SK-N-SH (cell line): ENCODE data around the gene SLC26A1. TPM values are rescaled to one million over a fixed set of nuclear protein-coding genes. Genes with fewer than 3 reads are reported as not detected.

ENCODE experiments used
- CTCF ChIA-PET: fragments of 300-600, 350-600 bp; formaldehyde crosslinking; extraction: SDS; loops from one replicate; lab custom pipeline; 2021; lab: Yijun Ruan, JAX
- POLR2A ChIA-PET: fragments of 350-600 bp; sonication (Branson Sonifier 250); formaldehyde crosslinking; extraction: SDS; loops from one replicate; lab custom pipeline; 2020; ENCODE audit warnings: antibody characterized with exemption, inconsistent platforms; lab: Yijun Ruan, JAX
- DNase-seq: peaks from one replicate; pipeline ENCODE4 v3.0.0; 2012
- H2AFZ ChIP-seq: fragments of 200-600 bp; sonication (generic); 2 replicates; pipeline ENCODE4 v1.8.1; 2016; ENCODE audit warnings: antibody characterized with exemption, mild to moderate bottlenecking, low read depth
- H3F3A ChIP-seq: fragments of 200-600 bp; sonication (generic); replicated peaks from 2 replicates; pipeline ENCODE3; 2016; ENCODE audit warnings: antibody characterized with exemption, mild to moderate bottlenecking; ENCODE audit not compliant: insufficient read depth
- H3K27ac ChIP-seq, 2 experiments: fragments of 200-500 bp in 1 of 2; fragments of 200-600 bp in 1 of 2; sonication (Bioruptor generic) in 1 of 2; sonication (generic), shearing (Covaris generic) in 1 of 2; 2 replicates each; pipeline versions ENCODE4 v1.5.1 to v1.6.1; 2014 to 2016; ENCODE audit warnings: low read depth in 2 of 2, inconsistent platforms in 1 of 2, low read length in 1 of 2, mild to moderate bottlenecking in 1 of 2, mixed read lengths in 1 of 2
- H3K27me3 ChIP-seq: fragments of 200-600 bp; sonication (generic), shearing (Covaris generic); 2 replicates; pipeline ENCODE4 v1.6.1; 2016; ENCODE audit warnings: mixed run types; ENCODE audit not compliant: insufficient read depth
- H3K36me3 ChIP-seq, 2 experiments: fragments of 200-500 bp in 1 of 2; fragments of 200-600 bp in 1 of 2; sonication (Bioruptor generic) in 1 of 2; sonication (generic) in 1 of 2; replicated peaks in 1 of 2; 2 replicates each; pipeline versions ENCODE3 to v1.5.1; 2014 to 2016; ENCODE audit warnings: low read length in 1 of 2, mild to moderate bottlenecking in 1 of 2; ENCODE audit not compliant: insufficient read depth in 2 of 2, control insufficient read depth in 1 of 2
- H3K4me1 ChIP-seq, 2 experiments: fragments of 200-500 bp in 1 of 2; fragments of 200-600 bp in 1 of 2; sonication (Bioruptor generic) in 1 of 2; sonication (generic), shearing (Covaris generic) in 1 of 2; 2 replicates each; pipeline versions ENCODE4 v1.5.1 to v1.6.1; 2014 to 2016; ENCODE audit warnings: low read depth in 1 of 2, low read length in 1 of 2, mixed run types in 1 of 2; ENCODE audit not compliant: insufficient read depth in 2 of 2, control insufficient read depth in 1 of 2
- H3K4me2 ChIP-seq: fragments of 200-600 bp; sonication (generic), shearing (Covaris generic); 2 replicates; pipeline ENCODE4 v1.6.1; 2017; ENCODE audit warnings: mixed run types
- H3K4me3 ChIP-seq, 2 experiments: fragments of 200-500 bp in 1 of 2; fragments of 200-600 bp in 1 of 2; sonication (Bioruptor generic) in 1 of 2; sonication (generic), shearing (Covaris generic) in 1 of 2; 2 replicates each; pipeline versions ENCODE4 v1.5.1 to v1.8.1; 2014 to 2016; ENCODE audit warnings: low read depth in 2 of 2, inconsistent platforms in 1 of 2, low read length in 1 of 2, mild to moderate bottlenecking in 1 of 2, mixed read lengths in 1 of 2, moderate library complexity in 1 of 2
- H3K79me2 ChIP-seq: fragments of 200-600 bp; sonication (generic); 2 replicates; pipeline ENCODE4 v1.8.1; 2017; ENCODE audit warnings: mild to moderate bottlenecking; ENCODE audit not compliant: insufficient read depth
- H3K9ac ChIP-seq: fragments of 200-600 bp; sonication (generic); 2 replicates; pipeline ENCODE4 v1.6.1; 2017; ENCODE audit warnings: mixed run types
- H3K9me2 ChIP-seq: fragments of 200-600 bp; sonication (generic); 2 replicates; pipeline ENCODE4 v1.6.1; 2017; ENCODE audit warnings: mixed run types
- H3K9me3 ChIP-seq: fragments of 200-600 bp; sonication (generic); 2 replicates; pipeline ENCODE4 v1.6.1; 2017; ENCODE audit warnings: mixed run types, mild to moderate bottlenecking, moderate library complexity
- H4K20me1 ChIP-seq: fragments of 200-600 bp; sonication (generic); 2 replicates; pipeline ENCODE4 v1.6.1; 2017; ENCODE audit warnings: mild to moderate bottlenecking, mixed run types; ENCODE audit not compliant: insufficient read depth
- CHD2 ChIP-seq: fragments of 150-350 bp; IDR thresholded peaks from 2 replicates; pipeline ENCODE4 v1.6.1; 2018; ENCODE audit warnings: low read length; ENCODE audit not compliant: partially characterized antibody
- FOSL2 ChIP-seq: IDR thresholded peaks from 2 replicates; pipeline ENCODE4 v1.4.0; 2012; ENCODE audit warnings: low read depth, mild to moderate bottlenecking, moderate library complexity, borderline replicate concordance
- FOXJ3 ChIP-seq: sonication (generic); formaldehyde crosslinking; IDR thresholded peaks from 2 replicates; pipeline ENCODE4 v1.5.1; 2020; ENCODE audit warnings: mild to moderate bottlenecking, missing genetic modification reagents
- FOXM1 ChIP-seq: IDR thresholded peaks from 2 replicates; pipeline ENCODE4 v1.4.0; 2012; ENCODE audit warnings: low read depth, mild to moderate bottlenecking
- GABPA ChIP-seq: IDR thresholded peaks from 2 replicates; pipeline ENCODE4 v1.4.0; 2012; ENCODE audit warnings: low read depth, mild to moderate bottlenecking
- MAX ChIP-seq: IDR thresholded peaks from 2 replicates; pipeline ENCODE4 v1.4.0; 2012; ENCODE audit warnings: low read depth
- MEF2A ChIP-seq: IDR thresholded peaks from 2 replicates; pipeline ENCODE4 v1.4.0; 2012; ENCODE audit warnings: low read depth, borderline replicate concordance
- MXI1 ChIP-seq: IDR thresholded peaks from 2 replicates; pipeline ENCODE4 v1.6.1; 2012; ENCODE audit warnings: mild to moderate bottlenecking, low read depth, low read length, improper control_type of control experiment
- NFIC ChIP-seq: IDR thresholded peaks from 2 replicates; pipeline ENCODE4 v1.4.0; 2012; ENCODE audit warnings: borderline replicate concordance
- NRF1 ChIP-seq: IDR thresholded peaks from 2 replicates; pipeline ENCODE4 v1.6.1; 2012; ENCODE audit warnings: low read depth, mild to moderate bottlenecking, low read length
- REST ChIP-seq: IDR thresholded peaks from 2 replicates; pipeline ENCODE4 v1.6.1; 2012; ENCODE audit warnings: mild to moderate bottlenecking, low read depth, low read length, moderate library complexity
- RFX5 ChIP-seq: IDR thresholded peaks from 2 replicates; pipeline ENCODE4 v1.6.1; 2012; ENCODE audit warnings: mild to moderate bottlenecking, improper control_type of control experiment, low read length
- SIN3A ChIP-seq: IDR thresholded peaks from 2 replicates; pipeline ENCODE4 v1.6.1; 2012; ENCODE audit warnings: low read depth, mild to moderate bottlenecking, low read length, moderate library complexity, borderline replicate concordance
- SMC3 ChIP-seq: IDR thresholded peaks from 2 replicates; pipeline ENCODE4 v1.6.1; 2012; ENCODE audit warnings: low read depth, low read length, improper control_type of control experiment
- TAF1 ChIP-seq: IDR thresholded peaks from 2 replicates; pipeline ENCODE4 v1.6.1; 2012; ENCODE audit warnings: low read depth, mild to moderate bottlenecking, low read length, moderate library complexity, borderline replicate concordance
- TEAD4 ChIP-seq: IDR thresholded peaks from 2 replicates; pipeline ENCODE4 v1.4.0; 2012; ENCODE audit warnings: mild to moderate bottlenecking, borderline replicate concordance; ENCODE audit not compliant: insufficient read depth
- WGBS: methylation state at CpG from one replicate; pipeline ENCODE4 v1.1.6; 2017; ENCODE audit warnings: low lambda C conversion rate; 5-methylcytosine and 5-hydroxymethylcytosine counted together
- polyA plus RNA-seq, 3 experiments: library from polyadenylated mRNA; depleted of rRNA; stranded (reverse); fragments of >200 nt; gene quantifications; 2 replicates each; pipeline ENCODE4 v1.2.3, GENCODE V29; 2012
- TF ChIP-seq, protein P1 (sequence below): fragments of 200-600 bp; sonication (generic); IDR thresholded peaks from 2 replicates; pipeline ENCODE4 v1.6.1; 2017; ENCODE audit warnings: antibody characterized with exemption, mild to moderate bottlenecking, moderate library complexity
- TF ChIP-seq, protein P2 (sequence below): IDR thresholded peaks from 2 replicates; pipeline ENCODE4 v1.4.0; 2012; ENCODE audit warnings: low read depth, borderline replicate concordance

The SLC26A1 gene
- polyA plus RNA-seq, 1 of the 3 experiments (the other 2 are of a cell fraction): 0.05 TPM

GRCh38 chr4:1026115-1026514, 32.9 kb upstream of the SLC26A1 start (continued):
- TF ChIP-seq, protein P1, sequence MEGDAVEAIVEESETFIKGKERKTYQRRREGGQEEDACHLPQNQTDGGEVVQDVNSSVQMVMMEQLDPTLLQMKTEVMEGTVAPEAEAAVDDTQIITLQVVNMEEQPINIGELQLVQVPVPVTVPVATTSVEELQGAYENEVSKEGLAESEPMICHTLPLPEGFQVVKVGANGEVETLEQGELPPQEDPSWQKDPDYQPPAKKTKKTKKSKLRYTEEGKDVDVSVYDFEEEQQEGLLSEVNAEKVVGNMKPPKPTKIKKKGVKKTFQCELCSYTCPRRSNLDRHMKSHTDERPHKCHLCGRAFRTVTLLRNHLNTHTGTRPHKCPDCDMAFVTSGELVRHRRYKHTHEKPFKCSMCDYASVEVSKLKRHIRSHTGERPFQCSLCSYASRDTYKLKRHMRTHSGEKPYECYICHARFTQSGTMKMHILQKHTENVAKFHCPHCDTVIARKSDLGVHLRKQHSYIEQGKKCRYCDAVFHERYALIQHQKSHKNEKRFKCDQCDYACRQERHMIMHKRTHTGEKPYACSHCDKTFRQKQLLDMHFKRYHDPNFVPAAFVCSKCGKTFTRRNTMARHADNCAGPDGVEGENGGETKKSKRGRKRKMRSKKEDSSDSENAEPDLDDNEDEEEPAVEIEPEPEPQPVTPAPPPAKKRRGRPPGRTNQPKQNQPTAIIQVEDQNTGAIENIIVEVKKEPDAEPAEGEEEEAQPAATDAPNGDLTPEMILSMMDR: no peak
- TF ChIP-seq SMC3: no peak

- H3K9me2 ChIP-seq: no peaks in the 10 kb centered on the region
- no peak overlapping the region for H3K4me2 ChIP-seq
- no peaks in the 10 kb centered on the region for H3K79me2 ChIP-seq
- no peak overlapping the region for H2AFZ ChIP-seq
- H3K4me1 ChIP-seq: no peaks in the 10 kb centered on the region; a peak in 1 of 4 replicates
- no peaks in the 10 kb centered on the region for H3K9me3 ChIP-seq
- peaks cover 0 to 4% of the 10 kb centered on the region in 2 experiments for H3K36me3 ChIP-seq
- H3K9ac ChIP-seq: no peak overlapping the region
- POLR2A ChIA-PET: no interaction called here
- DNase-seq: no peak
- 86% methylated on average over 22 of the region's 32 CpGs for WGBS
- no peaks in the 10 kb centered on the region for H4K20me1 ChIP-seq
- TF ChIP-seq RFX5 (no peak), GABPA (no peak), NFIC (no peak), MXI1 (no peak), TAF1 (no peak), FOSL2 (no peak), REST (no peak), FOXJ3 (CRISPR knock-in tag) (no peak), SIN3A (no peak), FOXM1 (no peak), CHD2 (no peak), MAX (no peak), NRF1 (no peak), TEAD4 (no peak), MEF2A (no peak)
- TF ChIP-seq, protein P2, sequence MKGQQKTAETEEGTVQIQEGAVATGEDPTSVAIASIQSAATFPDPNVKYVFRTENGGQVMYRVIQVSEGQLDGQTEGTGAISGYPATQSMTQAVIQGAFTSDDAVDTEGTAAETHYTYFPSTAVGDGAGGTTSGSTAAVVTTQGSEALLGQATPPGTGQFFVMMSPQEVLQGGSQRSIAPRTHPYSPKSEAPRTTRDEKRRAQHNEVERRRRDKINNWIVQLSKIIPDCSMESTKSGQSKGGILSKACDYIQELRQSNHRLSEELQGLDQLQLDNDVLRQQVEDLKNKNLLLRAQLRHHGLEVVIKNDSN: no peak
- TF ChIP-seq, protein P1: no peak
- no peaks in the 10 kb centered on the region for H3K27me3 ChIP-seq
- H3K27ac ChIP-seq: no peak overlapping the region
- H3K4me3 ChIP-seq: no peak overlapping the region
- CTCF ChIA-PET: no interaction called here
- H3F3A ChIP-seq: peaks cover 8% of the 10 kb centered on the region
These were observed 31.8 kb upstream of the SLC26A1 start for GRCh38 chr4:1024882-1025545.
